K562 (cell line): ENCODE measurements around the gene KHDC3L. TPM values are rescaled to one million over a fixed set of nuclear protein-coding genes. Genes with fewer than 3 reads are reported as not detected.

ENCODE experiments used
- ATAC-seq: fragments of 200-7000 bp; cut with Tn5 transposase; 3 replicates; pipeline ENCODE4 v1.9.1; 2020; ENCODE audit warnings: moderate library complexity
- BruUV-seq: library from RNA; stranded (reverse); fragments of 400-500 nt; replicated peaks from 2 replicates; lab custom pipeline; 2021; lab: Mats Ljungman, UMichigan
- CTCF ChIA-PET: fragments of 300-600 bp; formaldehyde crosslinking; extraction: SDS; loops from one replicate; lab custom pipeline; 2021; ENCODE audit warnings: low intra/inter-chr PET ratio; lab: Yijun Ruan, JAX
- POLR2A ChIA-PET: fragments of 300-600, 350-650 bp; sonication (Branson Sonifier 250); formaldehyde crosslinking; extraction: SDS; loops from one replicate; lab custom pipeline; 2021; ENCODE audit warnings: antibody characterized with exemption, inconsistent platforms; lab: Yijun Ruan, JAX
- DNase-seq, 4 experiments: peaks; one replicate each; pipeline versions ENCODE4 v3.0.0 to v3.0.0-alpha.2; 2011 to 2018; ENCODE audit warnings: low spot score in 3 of 4, mixed read lengths in 3 of 4; ENCODE audit errors: extremely low read depth in 1 of 4
- FAIRE-seq: peaks from 2 replicates; lab custom pipeline; 2011; peaks lifted over from hg19 to GRCh38; lab: Jason Lieb, UNC
- H2AFZ ChIP-seq: 2 replicates; pipeline ENCODE4 v1.6.0; 2011; ENCODE audit warnings: low read depth, low read length, control low read depth, inconsistent platforms
- H3K27ac ChIP-seq: fragments of 200-600 bp; 3 replicates; pipeline ENCODE4 v1.8.0; 2011; ENCODE audit warnings: low read depth, mild to moderate bottlenecking, control low read depth, inconsistent platforms, low read length, moderate library complexity, mixed read lengths; ENCODE audit errors: extremely low read depth
- H3K27me3 ChIP-seq, 2 experiments: fragments of 300-600 bp in 1 of 2; 2 replicates in 1 of 2; 3 replicates in 1 of 2; pipeline versions ENCODE4 v1.6.0 to v1.8.0; 2011; ENCODE audit warnings: inconsistent platforms in 2 of 2, low read length in 2 of 2, mild to moderate bottlenecking in 1 of 2, mixed read lengths in 1 of 2, moderate library complexity in 1 of 2; ENCODE audit not compliant: control insufficient read depth in 2 of 2, insufficient read depth in 2 of 2
- H3K36me3 ChIP-seq: fragments of 300-600 bp; 3 replicates; pipeline ENCODE4 v1.8.0; 2011; ENCODE audit warnings: mild to moderate bottlenecking, low read length, inconsistent platforms; ENCODE audit not compliant: control insufficient read depth, insufficient read depth
- H3K4me1 ChIP-seq, 2 experiments: fragments of 200-600 bp in 1 of 2; replicated peaks in 1 of 2; 2 replicates in 1 of 2; 3 replicates in 1 of 2; pipeline versions ENCODE4 v1.5.1 to v1.8.0; 2011; ENCODE audit warnings: inconsistent platforms in 2 of 2, low read length in 2 of 2, mild to moderate bottlenecking in 1 of 2, mixed read lengths in 1 of 2, moderate library complexity in 1 of 2; ENCODE audit not compliant: control insufficient read depth in 2 of 2, insufficient read depth in 2 of 2
- H3K4me2 ChIP-seq: 2 replicates; pipeline ENCODE4 v1.6.1; 2011; ENCODE audit warnings: low read length, control low read depth, inconsistent platforms, mixed read lengths; ENCODE audit not compliant: insufficient read depth
- H3K4me3 ChIP-seq: fragments of 200-600 bp; sonication (generic), shearing (Covaris generic); 2 replicates; pipeline ENCODE4 v1.5.1; 2016; ENCODE audit warnings: control low read depth, inconsistent platforms
- H3K79me2 ChIP-seq: fragments of 200-600 bp; 3 replicates; pipeline ENCODE4 v1.8.0; 2011; ENCODE audit warnings: low read length, inconsistent platforms; ENCODE audit not compliant: control insufficient read depth, insufficient read depth
- H3K9ac ChIP-seq, 2 experiments: 2 replicates each; pipeline versions ENCODE4 v1.6.0 to v1.6.1; 2011; ENCODE audit warnings: low read depth in 2 of 2, low read length in 2 of 2, control low read depth in 1 of 2, inconsistent platforms in 1 of 2, mild to moderate bottlenecking in 1 of 2, mixed read lengths in 1 of 2; ENCODE audit not compliant: insufficient read depth in 1 of 2
- H3K9me1 ChIP-seq: one replicate; pipeline ENCODE4 v1.6.0; 2011; ENCODE audit warnings: inconsistent platforms, mild to moderate bottlenecking, low read length, moderate library complexity; ENCODE audit not compliant: control insufficient read depth, insufficient read depth
- H3K9me3 ChIP-seq: replicated peaks from 2 replicates; pipeline ENCODE4 v1.5.1; 2011; ENCODE audit warnings: low read depth, low read length, inconsistent platforms; ENCODE audit not compliant: control insufficient read depth, insufficient read depth
- H4K20me1 ChIP-seq: replicated peaks from 2 replicates; pipeline ENCODE4 v1.6.1; 2011; ENCODE audit warnings: low read length, inconsistent platforms, mixed read lengths; ENCODE audit not compliant: control insufficient read depth, insufficient read depth
- JUNB ChIP-seq: fragments of 450-650 bp; formaldehyde crosslinking; conservative IDR thresholded peaks from 2 replicates; pipeline ENCODE4 v1.4.0; 2020; ENCODE audit warnings: mild to moderate bottlenecking
- KDM1A ChIP-seq, 2 experiments: fragments of 450-650 bp; IDR thresholded peaks; 2 replicates each; pipeline ENCODE4 v1.6.1; 2016; ENCODE audit warnings: mild to moderate bottlenecking in 2 of 2
- PHB2 ChIP-seq: fragments of 450-650 bp; IDR thresholded peaks from 2 replicates; pipeline ENCODE4 v1.6.1; 2017; ENCODE audit warnings: low read depth
- RNF2 ChIP-seq: sonication (generic); IDR thresholded peaks from 2 replicates; pipeline ENCODE4 v1.6.1; 2016
- SAP30 ChIP-seq: fragments of 200-600 bp; sonication (generic); IDR thresholded peaks from 2 replicates; pipeline ENCODE4 v1.6.1; 2012; ENCODE audit warnings: borderline replicate concordance, low read depth, mild to moderate bottlenecking, moderate library complexity, low read length, control low read depth, inconsistent platforms; ENCODE audit not compliant: insufficient read depth, poor library complexity, severe bottlenecking
- ZNF780A ChIP-seq: fragments of 250-450 bp; sonication (Bioruptor Pico); IDR thresholded peaks from 2 replicates; pipeline ENCODE4 v1.5.0; 2021; ENCODE audit warnings: mild to moderate bottlenecking
- WGBS: fragments of 100-300 bp; shearing (Covaris generic); methylation state at CpG from one replicate; pipeline ENCODE4 v1.1.6; 2016; ENCODE audit warnings: low coverage, mixed read lengths; ENCODE audit not compliant: insufficient coverage; ENCODE audit errors: missing lambda C conversion rate; 5-methylcytosine and 5-hydroxymethylcytosine counted together
- in situ Hi-C: fragments of 300-500 bp; cut with MboI; formaldehyde crosslinking; loops from 4 replicates; pipeline ENCODE4 v1.15.0; 2018; ENCODE audit warnings: inconsistent platforms, mixed read lengths
- intact Hi-C: fragments of 100-400 bp; cut with micrococcal nuclease; formaldehyde crosslinking; loops from 2 replicates; pipeline ENCODE4 v1.14.2; 2022
- polyA plus RNA-seq, 8 experiments: library from polyadenylated mRNA; depleted of rRNA in 4 of 8; stranded (reverse) in 5 of 8; unstranded in 3 of 8; fragments of >200 nt; fragmentation: Nextera tagmentation in 2 of 8; fragmentation: Illumina TruSeq in 1 of 8; extraction: Ambion mirVana in 2 of 8; extraction: Trizol in 1 of 8; gene quantifications; 2 replicates each; pipeline versions ENCODE4 v1.2.1 to v1.2.3, GENCODE V29; 2011 to 2014; ENCODE audit warnings: inconsistent platforms in 1 of 8, missing spikeins in 1 of 8
- total RNA-seq, 7 experiments: library from RNA; depleted of rRNA in 6 of 7; stranded (reverse); fragments of >200 nt in 6 of 7; fragmentation: Illumina TruSeq in 2 of 7; extraction: Trizol in 2 of 7; gene quantifications; 2 replicates each; pipeline versions ENCODE4 v1.2.1 to v1.2.3, GENCODE V29; 2011 to 2021; ENCODE audit warnings: low replicate concordance in 1 of 7
- TF ChIP-seq, protein P1 (sequence below): fragments of 450-650 bp; formaldehyde crosslinking; IDR thresholded peaks from 2 replicates; pipeline ENCODE4 v1.4.0; 2022; ENCODE audit warnings: missing genetic modification characterization
- TF ChIP-seq, protein P2 (sequence below): sonication (generic); formaldehyde crosslinking; IDR thresholded peaks from 2 replicates; pipeline ENCODE4 v1.8.0; 2022; ENCODE audit warnings: mild to moderate bottlenecking, missing genetic modification reagents

Gene KHDC3L
- total and polyA plus RNA-seq, 9 of the 15 experiments (the other 6 are each of a cell fraction or from before 2014, with no cell fraction given), result not detected

DNA sequence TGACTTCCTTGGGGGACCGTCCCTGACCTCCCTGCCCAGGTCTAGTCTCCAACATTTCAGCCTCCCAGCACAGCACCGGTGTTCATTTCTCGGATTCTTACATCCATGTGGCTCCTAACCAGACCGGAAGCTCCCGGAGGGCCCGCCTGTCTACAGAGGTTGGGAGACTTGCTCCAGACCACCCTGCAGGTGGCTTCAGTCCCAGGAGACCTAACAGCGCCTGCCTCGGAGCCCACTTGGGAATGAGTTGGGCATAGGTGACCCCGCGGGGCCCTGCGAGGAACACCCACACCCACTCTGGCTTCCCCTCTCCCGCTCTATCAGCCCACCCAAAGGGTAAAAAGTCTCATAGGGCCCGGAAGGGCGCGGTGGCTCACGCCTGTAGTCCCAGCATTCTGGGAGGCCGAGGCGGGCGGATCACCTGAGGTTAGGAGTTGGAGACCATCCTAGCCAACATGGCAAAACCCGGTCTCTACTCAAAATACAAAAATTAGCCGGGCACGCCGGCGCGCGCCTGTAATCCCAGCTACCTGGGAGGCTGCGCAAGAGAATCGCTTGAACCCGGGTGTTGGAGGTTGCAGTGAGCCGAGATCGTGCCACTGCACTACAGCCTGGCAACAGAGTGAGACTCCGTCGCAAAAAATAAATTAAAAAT, 13.8 kb upstream of the KHDC3L start:
- H3K9me3 ChIP-seq, result no peaks in the 10 kb centered on the region
- no peak overlapping the region for H3K4me3 ChIP-seq
- no peak overlapping the region for H3K27ac ChIP-seq
- CTCF ChIA-PET, result no interaction called here
- peaks cover 27 to 30% of the 10 kb centered on the region in 2 experiments for H3K27me3 ChIP-seq
- H3K36me3 ChIP-seq, result no peaks in the 10 kb centered on the region
- H3K4me1 ChIP-seq, result peaks cover 0 to 11% of the 10 kb centered on the region in 2 experiments; a peak in 2 of 5 replicates
- H2AFZ ChIP-seq, result no peak overlapping the region
- POLR2A ChIA-PET, result interaction anchor here (1.0 kb wide), 1 partner anchor 20 kb away, joined by 3 read pairs; no protein-coding TSS in a partner anchor
- H4K20me1 ChIP-seq, result no peaks in the 10 kb centered on the region
- WGBS, result 33% methylated on average over 27 of the region's 33 CpGs
- BruUV-seq, result no TSS peak
- ATAC-seq, result peak; percentile 19; the same call in 2 of the 3 replicates
- H3K9me1 ChIP-seq, result no peaks in the 10 kb centered on the region
- TF ChIP-seq RNF2 (no peak), ZNF780A (CRISPR knock-in tag) (no peak), SAP30 (no peak)
- peak overlapping the region in 1 of 2 experiments; percentile 66; a peak in 1 of 4 replicates for H3K9ac ChIP-seq
- FAIRE-seq, result no peak
- H3K79me2 ChIP-seq, result no peaks in the 10 kb centered on the region
- intact Hi-C loops (no loop called here), in situ Hi-C loops (loop anchor here (25.0 kb wide), 1 partner anchor 936 kb away; no protein-coding TSS in a partner anchor)
- DNase-seq, result no peak
- H3K4me2 ChIP-seq, result no peak overlapping the region

DNA sequence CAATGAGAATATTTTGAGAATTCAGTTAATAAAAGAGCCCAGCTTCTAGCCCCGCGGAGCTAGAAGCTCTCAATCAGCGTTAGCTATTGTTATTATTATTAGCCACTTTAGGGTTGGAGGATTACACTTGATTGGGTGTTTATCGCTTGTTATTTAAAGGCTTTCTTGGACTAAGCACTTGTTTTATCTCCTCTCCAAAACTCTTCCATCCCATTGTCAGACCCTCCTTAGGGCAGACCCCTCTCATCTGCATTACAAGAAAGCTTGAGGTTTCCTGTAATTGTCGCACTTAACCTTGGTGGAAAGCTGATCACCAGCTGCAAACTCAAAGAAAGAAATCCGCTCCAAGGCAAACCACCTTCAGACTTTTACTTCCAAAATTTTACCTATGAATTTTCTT, 13.1 kb upstream of the KHDC3L start:
- Histone ChIP-seq H3K9ac (no peak overlapping the region), H3K9me1 (no peaks in the 10 kb centered on the region), H4K20me1 (no peaks in the 10 kb centered on the region)
- no peak for DNase-seq
- no TSS peak for BruUV-seq
- POLR2A ChIA-PET, result interaction anchor here (0.6 to 1.0 kb wide), 3 partner anchors 12 to 205 kb away, joined by 3 to 5 read pairs (median 3); no protein-coding TSS in a partner anchor
- in situ Hi-C loops, result loop anchor here (25.0 kb wide), 1 partner anchor 937 kb away; no protein-coding TSS in a partner anchor
- TF ChIP-seq, protein P1, sequence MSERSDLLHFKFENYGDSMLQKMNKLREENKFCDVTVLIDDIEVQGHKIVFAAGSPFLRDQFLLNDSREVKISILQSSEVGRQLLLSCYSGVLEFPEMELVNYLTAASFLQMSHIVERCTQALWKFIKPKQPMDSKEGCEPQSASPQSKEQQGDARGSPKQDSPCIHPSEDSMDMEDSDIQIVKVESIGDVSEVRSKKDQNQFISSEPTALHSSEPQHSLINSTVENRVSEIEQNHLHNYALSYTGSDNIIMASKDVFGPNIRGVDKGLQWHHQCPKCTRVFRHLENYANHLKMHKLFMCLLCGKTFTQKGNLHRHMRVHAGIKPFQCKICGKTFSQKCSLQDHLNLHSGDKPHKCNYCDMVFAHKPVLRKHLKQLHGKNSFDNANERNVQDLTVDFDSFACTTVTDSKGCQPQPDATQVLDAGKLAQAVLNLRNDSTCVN, result no peak
- TF ChIP-seq JUNB (CRISPR knock-in tag) (no peak), KDM1A (IDR thresholded peaks at IDR 0.05) (no peak), PHB2 (no peak)
- TF ChIP-seq, protein P2, sequence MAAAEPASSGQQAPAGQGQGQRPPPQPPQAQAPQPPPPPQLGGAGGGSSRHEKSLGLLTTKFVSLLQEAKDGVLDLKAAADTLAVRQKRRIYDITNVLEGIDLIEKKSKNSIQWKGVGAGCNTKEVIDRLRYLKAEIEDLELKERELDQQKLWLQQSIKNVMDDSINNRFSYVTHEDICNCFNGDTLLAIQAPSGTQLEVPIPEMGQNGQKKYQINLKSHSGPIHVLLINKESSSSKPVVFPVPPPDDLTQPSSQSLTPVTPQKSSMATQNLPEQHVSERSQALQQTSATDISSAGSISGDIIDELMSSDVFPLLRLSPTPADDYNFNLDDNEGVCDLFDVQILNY (CRISPR knock-in tag), result no peak
- TF ChIP-seq, all 486 proteins: peak for 0
- intact Hi-C loops, result no loop called here
- Histone ChIP-seq H3K27ac (no peak overlapping the region), H3K4me3 (no peak overlapping the region), H2AFZ (no peak overlapping the region), H3K4me1 (peaks cover 0 to 17% of the 10 kb centered on the region in 2 experiments; a peak in 2 of 5 replicates), H3K79me2 (no peaks in the 10 kb centered on the region), H3K9me3 (no peaks in the 10 kb centered on the region), H3K36me3 (no peaks in the 10 kb centered on the region), H3K4me2 (no peak overlapping the region), H3K27me3 (peaks cover 27 to 35% of the 10 kb centered on the region in 2 experiments)
- WGBS, result 9% methylated on average over 6 of the region's 6 CpGs
- CTCF ChIA-PET, result no interaction called here
- FAIRE-seq (no peak), ATAC-seq (no peak)
